GM12873 (cell line): ENCODE results near the gene ALG14.

Experiments
- TF ChIP-seq, protein P1 (sequence below): IDR thresholded peaks from 2 replicates; pipeline ENCODE4 v1.5.1; 2012; ENCODE audit warnings: low read depth, mild to moderate bottlenecking, moderate library complexity, low read length, control low read depth; ENCODE audit not compliant: insufficient read depth; ENCODE audit errors: missing control alignments

Gene ALG14

DNA sequence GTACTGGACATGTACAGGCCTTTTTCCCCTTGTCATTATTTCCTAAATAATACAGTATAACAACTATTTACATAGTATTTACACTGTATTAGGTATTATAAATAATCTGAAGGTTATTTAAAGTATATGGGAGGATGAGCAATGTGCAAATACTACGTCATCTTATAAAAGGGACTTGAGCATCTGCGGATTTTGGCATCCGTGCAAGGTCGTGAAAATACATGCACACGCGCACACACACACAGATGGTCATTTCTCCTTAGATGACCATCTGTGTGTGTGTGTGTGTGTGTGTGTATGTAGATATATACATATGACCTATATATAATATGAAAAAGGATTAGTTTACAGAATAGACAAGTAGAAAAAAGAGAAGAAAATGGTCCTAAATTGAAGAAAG lies 15.4 kb downstream of the ALG14 start:
- TF ChIP-seq, protein P1, sequence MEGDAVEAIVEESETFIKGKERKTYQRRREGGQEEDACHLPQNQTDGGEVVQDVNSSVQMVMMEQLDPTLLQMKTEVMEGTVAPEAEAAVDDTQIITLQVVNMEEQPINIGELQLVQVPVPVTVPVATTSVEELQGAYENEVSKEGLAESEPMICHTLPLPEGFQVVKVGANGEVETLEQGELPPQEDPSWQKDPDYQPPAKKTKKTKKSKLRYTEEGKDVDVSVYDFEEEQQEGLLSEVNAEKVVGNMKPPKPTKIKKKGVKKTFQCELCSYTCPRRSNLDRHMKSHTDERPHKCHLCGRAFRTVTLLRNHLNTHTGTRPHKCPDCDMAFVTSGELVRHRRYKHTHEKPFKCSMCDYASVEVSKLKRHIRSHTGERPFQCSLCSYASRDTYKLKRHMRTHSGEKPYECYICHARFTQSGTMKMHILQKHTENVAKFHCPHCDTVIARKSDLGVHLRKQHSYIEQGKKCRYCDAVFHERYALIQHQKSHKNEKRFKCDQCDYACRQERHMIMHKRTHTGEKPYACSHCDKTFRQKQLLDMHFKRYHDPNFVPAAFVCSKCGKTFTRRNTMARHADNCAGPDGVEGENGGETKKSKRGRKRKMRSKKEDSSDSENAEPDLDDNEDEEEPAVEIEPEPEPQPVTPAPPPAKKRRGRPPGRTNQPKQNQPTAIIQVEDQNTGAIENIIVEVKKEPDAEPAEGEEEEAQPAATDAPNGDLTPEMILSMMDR = no peak

DNA sequence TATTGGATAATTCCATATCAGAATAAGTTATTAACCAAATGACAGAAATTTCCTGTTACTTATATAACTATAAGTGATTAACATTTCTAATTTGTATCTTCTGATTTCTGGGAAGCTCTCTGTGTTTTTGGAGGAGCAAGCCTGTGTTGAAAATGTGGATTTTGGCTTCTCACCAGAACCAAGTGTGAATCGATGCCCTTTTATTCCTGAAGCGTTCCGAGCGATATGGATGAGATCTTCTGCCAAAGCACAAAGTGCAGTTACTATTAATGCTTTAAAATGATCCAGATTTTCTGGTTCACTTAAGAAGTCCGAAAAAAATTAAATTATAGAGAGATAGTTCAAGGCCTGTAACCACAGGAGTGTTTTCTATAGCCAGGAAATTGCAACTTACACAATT lies 22.8 kb downstream of the ALG14 start:
- TF ChIP-seq, protein P1 = no peak

DNA sequence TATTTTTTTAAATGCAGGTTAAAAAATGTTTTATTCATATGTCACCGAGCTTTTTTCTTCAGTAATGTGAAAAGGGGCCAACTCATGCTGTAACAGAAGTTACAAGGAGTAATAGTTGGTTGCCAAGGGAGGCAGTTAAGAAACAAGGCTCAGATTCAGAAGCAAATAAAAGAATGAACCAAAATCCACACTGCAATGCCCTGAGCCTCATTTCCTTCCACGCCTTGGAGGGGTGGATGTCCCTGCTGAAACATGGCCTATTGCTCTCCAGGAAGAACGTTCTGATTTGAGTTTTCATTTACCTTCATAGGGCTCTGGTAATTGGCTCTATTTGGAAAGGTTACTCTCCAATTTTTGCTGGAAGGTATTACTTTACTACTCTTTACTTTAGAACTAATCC lies 24.4 kb downstream of the ALG14 start:
- TF ChIP-seq, protein P1 = no peak

DNA sequence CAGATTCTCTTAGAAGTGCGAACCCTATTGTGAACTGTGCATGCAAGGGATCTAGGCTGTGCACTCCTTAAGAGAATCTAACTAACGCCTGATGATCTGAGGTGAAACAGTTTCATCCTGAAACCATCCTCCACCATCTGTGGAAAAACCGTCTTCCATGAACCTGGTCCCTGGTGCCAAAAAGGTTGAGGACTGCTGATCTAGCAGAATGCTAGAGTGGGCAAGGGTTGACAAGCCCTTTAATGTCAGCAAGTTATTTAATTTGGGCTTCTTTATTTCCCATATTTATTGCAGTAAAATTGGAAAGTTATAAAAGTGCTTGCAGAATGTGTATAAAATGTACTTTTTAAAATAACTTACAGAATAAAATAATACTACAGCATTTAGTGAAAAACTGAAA lies 26.4 kb downstream of the ALG14 start:
- TF ChIP-seq, protein P1 = no peak

DNA sequence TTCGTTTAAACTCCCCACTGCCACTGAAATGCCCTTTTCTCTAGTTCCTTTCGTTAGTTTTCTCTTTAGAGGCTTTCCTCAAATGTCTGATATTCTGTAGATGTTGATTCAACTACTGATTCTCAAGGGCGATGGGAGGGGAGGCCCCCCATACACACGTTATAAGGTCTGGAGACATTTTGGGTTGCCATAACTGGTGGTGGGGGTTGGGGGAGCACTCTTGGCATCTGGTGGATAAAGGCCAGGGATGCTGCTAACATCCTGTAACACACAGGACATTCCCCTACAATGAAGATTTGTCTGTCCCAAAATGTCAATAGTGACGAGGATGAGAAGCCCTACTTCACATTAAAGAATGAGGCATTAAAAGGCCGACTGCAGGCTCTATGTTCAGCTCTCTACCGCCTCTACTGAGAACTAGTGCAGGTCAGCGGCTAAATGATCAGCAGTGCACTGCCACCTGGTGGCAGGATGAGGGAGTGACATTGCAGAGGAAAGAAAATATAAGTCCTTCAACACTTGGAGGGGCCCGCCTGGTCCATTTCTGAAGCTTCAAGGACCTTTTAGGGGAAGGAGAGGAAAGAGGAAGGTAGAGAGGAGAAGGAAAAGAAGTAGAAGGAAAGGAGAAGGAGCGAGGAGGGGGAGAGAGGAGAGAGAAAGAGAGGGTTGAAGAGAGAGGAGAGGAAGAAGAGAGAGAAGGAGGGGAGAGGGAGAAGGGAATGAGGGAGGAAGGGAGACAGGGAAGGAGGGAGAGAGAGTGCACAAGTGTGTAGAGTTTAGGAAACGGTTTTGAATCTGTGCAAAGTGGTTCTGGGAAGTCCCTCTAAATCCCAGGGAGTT lies 29.4 kb downstream of the ALG14 start:
- TF ChIP-seq, protein P1 = peak; percentile 93

DNA sequence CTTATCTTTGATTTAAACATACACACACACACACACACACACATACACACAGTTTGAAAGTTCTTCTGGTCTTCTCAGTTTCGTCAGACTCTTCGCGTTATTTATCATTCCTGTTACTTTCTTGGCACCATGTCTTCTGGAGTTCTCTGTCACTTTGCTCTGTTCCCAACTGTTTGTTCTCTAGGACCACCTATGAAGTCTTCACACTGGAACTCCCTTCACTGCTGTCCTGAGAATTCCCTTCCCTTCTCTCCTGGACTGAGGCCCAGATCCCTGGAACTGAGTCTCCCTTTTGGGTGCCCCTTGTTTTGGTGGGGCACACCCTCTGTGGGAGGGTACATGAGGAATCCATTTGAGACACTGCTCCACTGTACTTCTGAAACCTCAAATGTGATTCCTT lies 30.5 kb downstream of the ALG14 start:
- TF ChIP-seq, protein P1 = no peak

DNA sequence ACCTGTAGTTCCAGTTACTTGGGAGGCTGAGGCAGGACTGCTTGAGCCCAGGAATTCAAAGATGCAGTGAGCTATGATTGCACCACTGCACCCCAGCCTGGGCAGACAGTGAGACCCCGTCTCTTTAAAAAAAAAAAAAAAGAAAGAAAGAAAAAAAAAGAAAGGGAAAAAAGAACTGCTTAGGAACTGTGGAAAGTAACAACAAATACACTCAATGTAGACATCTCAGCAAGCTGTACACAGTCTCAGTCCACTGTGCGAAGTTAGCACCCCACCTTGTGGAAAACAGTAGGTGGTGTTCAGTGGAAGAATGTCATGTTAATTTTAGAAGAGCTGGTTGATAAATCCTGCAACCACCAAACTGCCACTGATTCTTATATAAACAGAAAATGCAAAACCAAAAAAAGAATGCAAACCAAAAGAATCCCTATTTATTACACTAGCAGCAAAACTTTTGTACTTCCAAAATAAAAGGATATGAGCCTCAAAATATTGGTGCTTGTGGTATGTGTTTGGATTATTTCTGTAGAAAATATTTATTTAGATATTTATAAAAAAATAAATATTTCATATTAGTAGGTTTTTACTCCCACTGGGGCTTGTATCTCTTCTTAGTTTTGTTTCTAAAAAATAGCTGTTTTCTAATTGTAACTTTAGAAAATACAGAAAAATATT lies 31.1 kb downstream of the ALG14 start:
- TF ChIP-seq, protein P1 = peak; percentile 57
